LNCAP (cell line): Measurements from ENCODE around the gene DPF1.

Experiments used
- TF ChIP-seq, protein P1 (sequence below): fragments of 450-650 bp; IDR thresholded peaks from 2 replicates; pipeline ENCODE4 v1.5.1; 2017; ENCODE audit warnings: mild to moderate bottlenecking

DPF1 gene

DNA sequence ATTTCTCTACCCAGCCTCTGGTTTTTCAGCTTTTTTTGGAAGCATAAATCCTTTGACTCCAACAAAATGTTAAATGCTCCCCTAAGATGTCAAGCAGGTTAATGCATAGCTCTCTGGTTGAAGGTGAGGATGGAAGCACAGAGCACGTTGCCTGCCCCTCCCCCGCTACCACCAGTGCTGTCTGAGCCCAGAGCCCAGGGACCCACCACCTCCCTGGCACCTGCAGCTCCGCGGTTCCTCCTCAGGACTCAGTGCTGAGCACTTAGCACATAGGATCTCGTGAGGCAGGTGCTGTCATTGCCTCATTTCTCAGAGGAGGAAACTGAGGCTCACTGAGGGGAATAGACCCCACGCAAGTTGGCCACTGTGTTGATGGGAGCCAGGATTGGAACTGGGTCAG lies 48.6 kb downstream of the DPF1 start:
- TF ChIP-seq, protein P1, sequence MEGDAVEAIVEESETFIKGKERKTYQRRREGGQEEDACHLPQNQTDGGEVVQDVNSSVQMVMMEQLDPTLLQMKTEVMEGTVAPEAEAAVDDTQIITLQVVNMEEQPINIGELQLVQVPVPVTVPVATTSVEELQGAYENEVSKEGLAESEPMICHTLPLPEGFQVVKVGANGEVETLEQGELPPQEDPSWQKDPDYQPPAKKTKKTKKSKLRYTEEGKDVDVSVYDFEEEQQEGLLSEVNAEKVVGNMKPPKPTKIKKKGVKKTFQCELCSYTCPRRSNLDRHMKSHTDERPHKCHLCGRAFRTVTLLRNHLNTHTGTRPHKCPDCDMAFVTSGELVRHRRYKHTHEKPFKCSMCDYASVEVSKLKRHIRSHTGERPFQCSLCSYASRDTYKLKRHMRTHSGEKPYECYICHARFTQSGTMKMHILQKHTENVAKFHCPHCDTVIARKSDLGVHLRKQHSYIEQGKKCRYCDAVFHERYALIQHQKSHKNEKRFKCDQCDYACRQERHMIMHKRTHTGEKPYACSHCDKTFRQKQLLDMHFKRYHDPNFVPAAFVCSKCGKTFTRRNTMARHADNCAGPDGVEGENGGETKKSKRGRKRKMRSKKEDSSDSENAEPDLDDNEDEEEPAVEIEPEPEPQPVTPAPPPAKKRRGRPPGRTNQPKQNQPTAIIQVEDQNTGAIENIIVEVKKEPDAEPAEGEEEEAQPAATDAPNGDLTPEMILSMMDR: no peak

DNA sequence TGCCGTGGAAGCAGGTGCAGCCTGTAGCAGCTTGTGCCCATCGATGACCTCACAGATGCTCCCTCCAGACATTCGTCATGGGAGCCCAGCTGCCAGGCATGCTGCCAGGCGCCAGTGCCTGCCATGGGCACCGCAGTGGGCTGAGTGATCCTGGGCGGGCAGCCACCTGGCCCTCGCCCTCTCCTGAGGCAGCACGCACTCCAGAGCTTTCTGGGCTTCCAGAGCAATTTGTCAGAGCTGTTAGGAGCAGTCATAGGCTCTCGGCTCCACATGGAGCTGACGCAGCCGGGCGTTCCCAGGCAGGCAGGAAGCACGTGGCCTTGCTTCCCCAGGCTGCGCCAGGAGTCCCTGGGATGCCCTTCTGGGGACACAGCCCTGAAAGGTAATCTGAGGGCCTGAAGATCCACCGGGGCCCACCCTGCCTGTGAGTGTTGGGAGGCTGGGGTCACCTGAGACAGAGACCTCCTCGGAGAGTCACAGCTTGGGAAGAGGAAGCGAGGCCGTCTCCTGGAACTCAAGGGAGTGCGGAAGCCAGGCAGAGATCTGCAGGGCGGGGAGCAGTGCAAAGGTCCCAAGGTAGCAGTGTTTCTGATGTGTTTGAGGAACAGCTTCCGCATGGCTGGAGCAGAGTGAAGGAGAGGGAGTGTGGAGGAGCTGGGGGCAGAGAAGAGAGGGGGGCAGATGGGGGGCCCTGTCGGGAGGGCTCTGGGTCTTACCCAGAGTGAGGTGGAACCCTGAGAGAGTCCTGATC lies 50.6 kb downstream of the DPF1 start:
- TF ChIP-seq, protein P1: no peak

DNA sequence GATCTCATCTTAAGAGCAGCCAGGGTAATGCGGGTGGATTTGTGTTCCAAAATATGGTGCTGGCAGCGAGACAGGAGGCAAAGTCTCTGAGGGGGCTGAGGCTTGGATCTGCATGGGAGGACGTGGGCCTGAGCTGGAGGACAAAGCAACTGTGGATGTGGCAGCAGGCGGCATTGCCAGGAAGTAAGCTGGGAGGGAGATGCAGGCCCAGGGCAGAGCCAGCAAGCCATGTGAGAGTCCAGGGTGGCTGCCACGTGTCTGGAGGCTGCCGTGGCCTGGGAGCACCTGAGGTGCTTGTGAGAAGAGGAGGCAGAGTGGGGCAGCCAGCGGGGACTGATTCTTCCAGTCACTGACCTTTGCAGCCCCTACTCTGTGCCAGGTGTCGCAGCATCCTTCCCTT lies 52.0 kb downstream of the DPF1 start:
- TF ChIP-seq, protein P1: no peak

DNA sequence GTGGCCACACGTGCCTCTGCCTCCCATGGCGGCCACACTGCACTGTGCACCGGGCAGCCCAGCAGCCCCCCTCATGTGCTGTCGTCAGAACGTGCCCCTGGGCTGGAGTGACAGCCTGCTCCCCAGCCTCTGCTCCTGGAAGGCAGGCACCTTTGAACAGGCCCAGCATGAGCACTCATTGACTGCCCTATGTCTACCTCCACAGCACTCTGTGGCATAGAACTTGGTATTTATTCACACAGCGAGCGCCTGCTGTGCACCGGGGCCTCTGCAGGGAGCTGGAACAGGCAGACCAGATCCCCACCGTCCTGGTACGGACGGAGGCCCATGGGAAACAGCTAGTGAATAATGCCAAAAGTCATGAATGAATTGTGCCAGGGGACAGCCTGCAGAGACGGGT lies 53.7 kb downstream of the DPF1 start:
- TF ChIP-seq, protein P1: no peak

DNA sequence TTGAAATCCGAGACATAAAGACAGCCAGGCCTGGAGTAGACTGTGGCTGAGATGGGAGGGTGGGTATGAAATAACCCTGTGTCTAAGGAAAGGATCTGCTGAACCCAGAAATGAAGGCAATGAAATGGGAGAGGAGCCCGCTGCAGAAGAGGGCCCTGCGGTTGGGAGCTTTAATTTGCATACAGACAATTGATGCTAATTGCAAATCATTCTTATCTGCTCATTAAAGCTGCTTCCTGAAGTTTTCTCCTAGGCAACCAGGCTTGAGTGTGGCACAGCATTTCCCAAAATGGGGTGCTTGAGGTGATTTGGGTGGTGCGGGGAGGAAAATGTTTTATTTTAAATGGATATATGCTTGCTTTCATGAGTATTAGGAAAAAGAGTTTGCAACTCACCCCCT lies 55.4 kb downstream of the DPF1 start:
- TF ChIP-seq, protein P1: no peak

DNA sequence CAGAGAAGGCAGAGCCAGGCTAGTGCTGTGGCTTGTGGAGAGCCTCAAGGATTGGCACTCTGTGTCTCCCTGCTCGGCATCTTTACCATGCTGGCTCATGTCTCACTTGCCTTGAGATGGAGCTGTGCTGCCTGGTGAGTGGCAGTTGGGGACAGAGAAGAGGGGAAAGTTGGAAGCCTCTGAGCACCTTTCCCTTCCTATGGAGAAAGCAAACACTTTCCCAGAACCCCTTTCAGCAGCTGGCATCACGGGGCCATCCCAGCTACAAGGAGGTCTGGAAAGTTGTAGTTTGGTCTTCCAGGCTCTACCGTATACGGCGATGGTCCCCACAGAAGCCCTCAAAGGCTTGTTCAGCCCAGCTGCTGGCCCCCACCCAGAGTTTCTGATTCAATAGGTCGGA lies 58.7 kb downstream of the DPF1 start:
- TF ChIP-seq, protein P1: no peak

DNA sequence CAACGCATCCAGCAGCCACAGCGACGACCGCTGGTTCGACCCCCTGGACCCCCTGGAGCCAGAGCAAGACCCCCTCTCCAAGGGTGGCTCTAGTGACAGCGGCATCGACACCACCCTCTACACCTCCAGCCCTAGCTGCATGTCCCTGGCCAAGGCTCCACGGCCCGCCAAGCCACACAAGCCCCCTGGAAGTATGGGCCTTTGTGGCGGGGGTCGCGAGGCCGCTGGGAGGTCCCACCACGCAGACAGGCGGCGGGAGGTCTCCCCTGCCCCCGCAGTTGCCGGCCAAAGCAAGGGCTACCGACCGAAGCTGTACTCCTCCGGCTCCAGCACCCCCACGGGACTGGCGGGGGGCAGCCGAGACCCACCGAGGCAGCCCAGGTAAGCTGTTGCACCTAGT lies 59.5 kb downstream of the DPF1 start:
- TF ChIP-seq, protein P1: no peak
